Fibroblast of lung (primary cell): ENCODE data around the gene P3H3.

Experiments used
- EZH2 ChIP-seq: IDR thresholded peaks from 2 replicates; pipeline ENCODE4 v1.5.1; 2012; ENCODE audit warnings: low read length, control low read depth, mild to moderate bottlenecking; ENCODE audit errors: missing control alignments
- TF ChIP-seq, protein P1 (sequence below), 2 donors: IDR thresholded peaks in 1 of 2; conservative IDR thresholded peaks in 1 of 2; 1 replicate in 1 of 2; 2 replicates in 1 of 2; pipeline ENCODE4 v1.5.1; 2011 to 2012; ENCODE audit warnings: low read length in 2 of 2, control low read depth in 1 of 2, inconsistent platforms in 1 of 2, low read depth in 1 of 2, mild to moderate bottlenecking in 1 of 2

DNA sequence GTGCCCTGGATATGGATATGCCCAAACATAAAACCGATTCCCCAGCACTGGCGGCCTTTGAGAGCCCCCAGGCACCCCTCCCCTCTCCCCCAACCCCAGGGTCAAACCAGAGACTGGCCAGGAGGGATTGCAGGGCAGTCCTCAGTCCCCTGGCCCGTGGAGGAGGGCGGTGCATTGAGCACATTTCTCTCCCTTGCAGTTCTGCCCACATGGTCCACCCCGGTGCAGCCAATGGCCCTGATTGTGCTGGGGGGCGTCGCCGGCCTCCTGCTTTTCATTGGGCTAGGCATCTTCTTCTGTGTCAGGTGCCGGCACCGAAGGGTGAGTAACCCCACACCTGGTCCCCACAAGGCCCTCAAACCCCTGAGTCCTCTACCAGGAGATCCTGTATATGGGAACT is 10.0 kb upstream of the P3H3 start:
- TF ChIP-seq, protein P1, sequence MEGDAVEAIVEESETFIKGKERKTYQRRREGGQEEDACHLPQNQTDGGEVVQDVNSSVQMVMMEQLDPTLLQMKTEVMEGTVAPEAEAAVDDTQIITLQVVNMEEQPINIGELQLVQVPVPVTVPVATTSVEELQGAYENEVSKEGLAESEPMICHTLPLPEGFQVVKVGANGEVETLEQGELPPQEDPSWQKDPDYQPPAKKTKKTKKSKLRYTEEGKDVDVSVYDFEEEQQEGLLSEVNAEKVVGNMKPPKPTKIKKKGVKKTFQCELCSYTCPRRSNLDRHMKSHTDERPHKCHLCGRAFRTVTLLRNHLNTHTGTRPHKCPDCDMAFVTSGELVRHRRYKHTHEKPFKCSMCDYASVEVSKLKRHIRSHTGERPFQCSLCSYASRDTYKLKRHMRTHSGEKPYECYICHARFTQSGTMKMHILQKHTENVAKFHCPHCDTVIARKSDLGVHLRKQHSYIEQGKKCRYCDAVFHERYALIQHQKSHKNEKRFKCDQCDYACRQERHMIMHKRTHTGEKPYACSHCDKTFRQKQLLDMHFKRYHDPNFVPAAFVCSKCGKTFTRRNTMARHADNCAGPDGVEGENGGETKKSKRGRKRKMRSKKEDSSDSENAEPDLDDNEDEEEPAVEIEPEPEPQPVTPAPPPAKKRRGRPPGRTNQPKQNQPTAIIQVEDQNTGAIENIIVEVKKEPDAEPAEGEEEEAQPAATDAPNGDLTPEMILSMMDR (conservative IDR thresholded peaks at IDR 0.05 in 1 of 2, IDR thresholded peaks at IDR 0.05 in 1 of 2; ENCODE audit: low read depth in 1 of 2, low read length in 2 of 2), result no peak
- no peak for TF ChIP-seq EZH2
